HG02588 (cell line): ENCODE results near the gene SULF2.

Experiments used
- ATAC-seq: cut with Tn5 transposase; IDR thresholded peaks from one replicate; pipeline ENCODE4 v1.9.1; 2021; ENCODE audit warnings: mild to moderate bottlenecking, moderate library complexity; ENCODE audit not compliant: unreplicated experiment

SULF2 gene

GRCh38 chr20:47659904-47660601, 125.2 kb downstream of the SULF2 start:
- ATAC-seq: no peak

- no peak for ATAC-seq
Measured at GRCh38 chr20:47656318-47656717, 129.0 kb downstream of the SULF2 start.

GRCh38 chr20:47655635-47656034, 129.6 kb downstream of the SULF2 start:
- no peak for ATAC-seq

- no peak for ATAC-seq
Measured at GRCh38 chr20:47654370-47654769, 130.9 kb downstream of the SULF2 start.

GRCh38 chr20:47653869-47654268, 131.4 kb downstream of the SULF2 start:
- no peak for ATAC-seq

GRCh38 chr20:47652794-47653193, 132.5 kb downstream of the SULF2 start:
- ATAC-seq: no peak

GRCh38 chr20:47652301-47652700, 133.0 kb downstream of the SULF2 start:
- ATAC-seq: no peak

- no peak for ATAC-seq
Measured at GRCh38 chr20:47648943-47649342, 136.3 kb downstream of the SULF2 start.

- no peak for ATAC-seq
Measured at GRCh38 chr20:47647994-47648393, 137.3 kb downstream of the SULF2 start.

GRCh38 chr20:47645632-47646031, 139.6 kb downstream of the SULF2 start:
- ATAC-seq: no peak

- ATAC-seq: no peak
Measured at GRCh38 chr20:47642624-47643023, 142.7 kb downstream of the SULF2 start.

- no peak for ATAC-seq
Measured at GRCh38 chr20:47642118-47642517, 143.2 kb downstream of the SULF2 start.

GRCh38 chr20:47638851-47639250, 146.4 kb downstream of the SULF2 start:
- no peak for ATAC-seq

- ATAC-seq: no peak
Measured at GRCh38 chr20:47635256-47635655, 150.0 kb downstream of the SULF2 start.

GRCh38 chr20:47631078-47631477, 154.2 kb downstream of the SULF2 start:
- ATAC-seq: no peak

GRCh38 chr20:47629907-47630306, 155.4 kb downstream of the SULF2 start:
- ATAC-seq: no peak

GRCh38 chr20:47627540-47627939, 157.7 kb downstream of the SULF2 start:
- no peak for ATAC-seq

GRCh38 chr20:47623206-47623605, 162.1 kb downstream of the SULF2 start:
- no peak for ATAC-seq

GRCh38 chr20:47622118-47622665, 163.1 kb downstream of the SULF2 start:
- no peak for ATAC-seq

GRCh38 chr20:47620808-47621805, 164.2 kb downstream of the SULF2 start:
- ATAC-seq: no peak

GRCh38 chr20:47618479-47618878, 166.8 kb downstream of the SULF2 start:
- no peak for ATAC-seq
